Suppressor macrophage treated with lipopolysaccharide for 1 hour (primary cell): ENCODE data around the gene HTR2C.
"Not testable (repeated sequence)": the region's sequence is repeated elsewhere in the genome, so short reads cannot be mapped to it uniquely, and the experiment has no call there.

Experiments used
- DNase-seq, 3 donors: peaks; one replicate each; pipeline ENCODE4 v3.0.0-alpha.2; 2020 to 2022

HTR2C gene

GRCh38 chrX:114583646-114584374, at the start of gene HTR2C:
TSS of gene HTR2C (plus strand) at chrX:114584086. CDS start at chrX:114726937, 142,851 bp downstream.
- no peak for DNase-seq

GRCh38 chrX:114580336-114580735, 3.5 kb upstream of the HTR2C start:
- no peak for DNase-seq

GRCh38 chrX:114581528-114582263, 2.2 kb upstream of the HTR2C start:
- peak in 1 of 3 donors; percentile 19 for DNase-seq

GRCh38 chrX:114582264-114582632, 1.6 kb upstream of the HTR2C start:
- no peak for DNase-seq

DNA sequence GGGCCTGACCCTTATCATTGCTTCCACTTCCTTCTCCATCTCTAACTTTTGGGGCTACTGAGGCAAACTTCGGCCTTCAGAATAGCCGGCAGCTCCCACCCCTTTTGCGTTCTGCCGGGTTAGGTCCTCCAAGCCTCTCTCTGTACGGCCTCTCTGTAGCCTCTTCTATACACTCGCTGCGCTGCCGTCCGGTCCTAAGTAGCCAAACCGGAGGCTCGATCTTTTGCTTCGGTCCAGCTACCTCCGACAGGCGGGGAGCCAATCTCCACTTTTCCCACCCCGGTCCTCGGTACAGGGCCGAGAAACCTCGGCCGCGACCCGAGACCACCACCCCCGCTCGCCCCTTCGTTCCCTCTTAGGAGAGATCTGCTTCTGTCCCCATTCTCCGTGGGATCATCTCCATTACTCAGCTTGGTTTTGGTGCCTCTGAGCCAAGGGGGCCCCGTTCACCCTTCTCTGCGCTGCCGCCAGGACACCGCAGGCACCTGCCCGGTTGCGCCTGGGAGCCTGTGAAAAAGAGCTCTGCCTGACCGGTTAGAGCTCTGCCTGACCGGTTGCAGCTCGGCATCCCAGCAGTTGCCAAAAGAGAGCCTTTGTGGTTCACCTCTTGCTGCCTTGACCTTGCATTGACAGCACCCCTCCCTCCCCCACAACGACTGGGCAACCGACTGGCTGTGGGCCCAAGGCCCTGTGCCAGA, 1.0 kb upstream of the HTR2C start:
- no peak for DNase-seq

GRCh38 chrX:114584375-114584943, 573 bp downstream of the HTR2C start:
- peak in 1 of 3 donors; percentile 38 for DNase-seq

DNA sequence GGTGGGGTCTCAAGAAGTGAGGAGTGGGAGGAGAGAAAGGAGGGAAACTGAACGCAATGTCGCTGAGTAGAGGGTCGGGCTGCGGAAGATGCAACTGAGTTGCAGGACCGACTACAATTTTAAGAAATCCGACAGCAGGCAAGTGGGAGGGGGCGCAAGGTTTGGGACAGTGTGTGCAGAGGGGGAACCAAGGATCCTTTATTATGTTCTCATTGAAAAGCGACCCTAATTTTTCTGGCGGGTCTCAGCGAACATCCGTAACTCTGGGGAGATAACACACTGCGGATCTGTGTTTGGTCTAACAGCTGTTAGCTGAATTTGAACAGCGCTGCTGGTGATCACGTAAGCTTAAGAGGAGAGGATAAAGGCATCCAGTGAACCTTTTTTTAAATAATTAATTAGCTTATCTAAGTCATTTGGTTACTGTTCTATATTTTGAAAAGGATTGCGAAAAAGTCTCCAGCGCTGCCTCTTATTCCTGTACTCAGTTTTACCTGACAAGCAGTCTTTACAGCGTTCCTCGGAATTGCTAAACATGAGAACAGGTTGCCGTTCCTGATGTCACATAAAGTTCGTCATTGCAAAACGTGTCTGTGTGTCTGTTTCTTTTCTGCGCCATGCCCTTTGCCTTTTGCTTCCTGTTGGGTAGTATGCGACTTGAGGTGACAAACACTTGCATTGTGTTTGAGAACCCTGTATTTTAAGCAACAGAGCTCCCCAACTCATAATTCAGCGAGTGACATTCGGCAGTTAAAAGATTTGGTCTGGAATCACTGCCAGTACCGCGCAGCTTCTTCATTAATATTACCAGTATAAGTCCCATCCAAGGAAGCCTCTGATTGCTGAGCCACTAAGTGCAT, 1.3 kb downstream of the HTR2C start:
- no peak for DNase-seq

DNA sequence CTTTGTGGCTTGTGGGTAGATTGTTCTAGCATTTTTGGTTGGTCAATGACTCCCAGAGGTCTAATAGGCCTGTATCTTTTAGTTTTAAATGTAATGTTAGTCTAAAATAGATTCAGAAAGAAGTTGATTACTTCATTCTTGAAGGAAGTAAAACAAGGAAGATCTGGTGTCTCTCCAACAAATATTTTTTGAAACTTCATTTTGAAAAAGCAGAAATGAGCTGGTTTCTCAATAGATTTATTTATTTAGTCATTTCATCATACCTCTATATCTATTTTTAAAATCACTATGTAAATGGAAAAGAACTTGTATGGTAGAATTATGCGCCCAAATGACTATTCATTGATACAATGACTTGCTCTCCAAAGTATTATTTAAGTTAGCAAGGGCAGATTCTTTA, 7.2 kb downstream of the HTR2C start:
- peak in 2 of 3 donors; percentile 55 to 58 for DNase-seq

GRCh38 chrX:114599305-114599704, 15.4 kb downstream of the HTR2C start:
- DNase-seq, result peak in 2 of 3 donors; percentile 43 to 61

DNA sequence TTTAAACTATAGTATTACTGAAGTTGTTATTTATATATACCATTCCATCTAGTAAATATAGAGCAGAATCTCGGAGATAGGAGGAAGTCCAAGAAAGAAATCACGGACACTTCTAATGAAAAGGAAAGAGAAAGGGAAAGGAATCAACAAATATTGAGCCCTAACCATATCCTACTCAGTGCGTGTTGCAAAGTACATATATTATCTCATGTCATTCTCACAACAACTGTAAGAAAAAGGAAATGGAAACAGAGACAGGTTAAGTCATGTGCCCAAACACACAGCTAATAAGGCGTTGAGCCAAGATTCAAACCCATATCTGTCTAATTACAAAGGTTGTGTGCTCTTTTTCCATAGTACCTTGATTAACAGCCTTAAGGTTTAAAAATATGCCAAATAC, 16.0 kb downstream of the HTR2C start:
- DNase-seq, result peak; percentile 21 to 68 (median 52)

DNA sequence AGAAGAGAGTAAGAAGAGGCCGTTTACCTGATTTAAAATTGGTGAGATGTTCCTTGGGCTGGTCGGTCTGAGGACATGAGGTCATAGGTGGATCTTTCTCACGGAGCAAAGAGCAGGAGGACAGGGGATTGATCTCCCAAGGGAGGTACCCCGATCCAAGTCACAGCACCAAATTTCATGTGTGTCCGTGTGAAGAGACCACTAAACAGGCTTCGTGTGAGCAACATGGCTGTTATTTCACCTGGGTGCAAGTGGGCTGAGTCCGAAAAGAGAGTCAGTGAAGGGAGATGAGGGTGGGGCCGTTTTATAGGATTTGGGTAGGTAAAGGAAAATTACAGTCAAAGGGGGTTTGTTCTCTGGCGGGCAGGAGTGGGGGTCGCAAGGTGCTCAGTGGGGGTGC, 22.7 kb downstream of the HTR2C start:
- not testable (repeated sequence) for DNase-seq

DNA sequence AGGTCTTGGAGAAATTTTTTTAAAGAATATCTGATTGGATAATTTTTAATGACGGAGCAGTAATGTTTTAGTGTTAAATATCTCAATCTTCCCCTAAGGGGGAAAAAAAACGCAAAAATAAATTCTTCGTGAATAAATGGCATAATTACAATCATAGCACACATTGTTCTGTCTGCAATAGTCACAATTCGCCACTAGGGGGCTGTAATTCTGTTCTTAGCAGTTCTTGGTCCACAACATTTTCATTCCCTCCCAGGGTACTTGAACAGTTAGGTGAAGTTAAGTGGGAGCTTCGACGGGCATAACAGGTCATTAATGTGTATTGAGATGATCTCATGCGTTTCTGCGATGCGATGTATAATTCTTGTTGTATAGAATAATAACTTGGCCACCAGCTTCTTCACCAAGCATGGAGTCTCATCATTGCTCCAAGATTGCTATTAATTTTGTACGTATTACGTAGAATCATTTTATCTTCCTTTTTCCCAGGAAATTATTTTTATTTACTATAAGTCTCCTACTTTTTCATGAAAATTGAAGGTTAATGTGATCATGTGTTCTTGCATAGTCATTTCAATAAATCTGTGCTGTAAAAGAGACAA, 27.2 kb downstream of the HTR2C start:
- DNase-seq, result peak; percentile 46 to 52 (median 51)

DNA sequence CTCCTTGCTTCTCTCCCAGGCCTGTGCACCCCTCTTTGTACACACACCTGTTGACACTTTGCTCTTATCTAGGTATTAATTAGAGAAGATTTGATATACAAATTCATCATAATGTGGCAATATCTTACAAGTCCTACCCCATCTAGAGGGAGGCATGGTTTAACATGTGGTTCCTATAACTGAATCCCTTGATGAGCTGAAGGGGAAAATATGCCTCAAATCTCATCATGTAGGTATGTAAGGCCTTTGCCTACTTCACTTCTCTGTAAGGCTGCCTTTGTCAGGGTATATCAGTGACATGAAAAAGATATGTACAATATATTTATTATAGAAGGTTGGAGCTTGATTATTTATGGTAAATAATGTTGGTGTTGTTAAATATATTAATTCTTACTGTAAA, 31.9 kb downstream of the HTR2C start:
- DNase-seq, result no peak

- DNase-seq, result peak; percentile 1 to 34 (median 19)
These were observed 36.0 kb downstream of the HTR2C start for GRCh38 chrX:114619874-114620273.

GRCh38 chrX:114626323-114626722, 42.4 kb downstream of the HTR2C start:
- no peak for DNase-seq

GRCh38 chrX:114635986-114636385, 52.1 kb downstream of the HTR2C start:
- no peak for DNase-seq

DNA sequence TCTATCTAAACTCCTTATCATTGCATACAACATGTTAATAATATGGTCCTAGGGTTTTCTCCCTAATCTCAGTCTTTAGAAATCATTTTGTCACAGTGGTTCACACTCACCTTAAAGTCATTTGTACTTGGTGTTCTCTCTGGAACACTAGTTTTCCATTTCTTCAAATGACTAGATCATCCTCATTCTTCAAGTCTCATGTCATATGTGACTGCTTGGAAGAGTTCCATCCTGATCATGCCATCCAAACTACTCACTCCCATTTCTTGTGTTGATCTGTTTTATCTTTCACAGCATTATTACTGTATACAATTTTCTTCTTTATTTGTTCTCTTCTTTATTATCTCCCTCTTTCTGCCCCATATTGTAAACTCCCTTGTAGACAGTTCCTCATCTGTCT, 66.5 kb downstream of the HTR2C start:
- DNase-seq, result no peak

GRCh38 chrX:114675365-114675764, 91.5 kb downstream of the HTR2C start:
- no peak for DNase-seq

DNA sequence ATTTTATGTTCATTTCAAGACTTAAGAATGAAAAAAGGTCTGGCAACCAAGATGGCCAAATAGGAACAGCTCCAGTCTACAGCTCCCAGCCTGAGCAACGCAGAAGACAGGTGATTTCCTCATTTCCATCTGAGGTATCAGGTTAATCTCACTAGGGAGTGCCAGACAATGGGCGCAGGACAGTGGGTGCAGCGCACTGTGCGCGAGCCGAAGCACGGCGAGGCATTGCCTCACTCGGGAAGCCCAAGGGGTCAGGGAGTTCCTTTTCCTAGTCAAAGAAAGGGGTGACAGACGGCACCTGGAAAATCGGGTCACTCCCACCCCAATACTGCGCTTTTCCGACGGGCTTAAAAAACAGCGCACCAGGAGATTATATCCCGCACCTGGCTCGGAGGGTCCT, 116.6 kb downstream of the HTR2C start:
- DNase-seq, result not testable (repeated sequence)

- no peak for DNase-seq
These were observed 125.5 kb downstream of the HTR2C start for GRCh38 chrX:114709406-114709805.

DNA sequence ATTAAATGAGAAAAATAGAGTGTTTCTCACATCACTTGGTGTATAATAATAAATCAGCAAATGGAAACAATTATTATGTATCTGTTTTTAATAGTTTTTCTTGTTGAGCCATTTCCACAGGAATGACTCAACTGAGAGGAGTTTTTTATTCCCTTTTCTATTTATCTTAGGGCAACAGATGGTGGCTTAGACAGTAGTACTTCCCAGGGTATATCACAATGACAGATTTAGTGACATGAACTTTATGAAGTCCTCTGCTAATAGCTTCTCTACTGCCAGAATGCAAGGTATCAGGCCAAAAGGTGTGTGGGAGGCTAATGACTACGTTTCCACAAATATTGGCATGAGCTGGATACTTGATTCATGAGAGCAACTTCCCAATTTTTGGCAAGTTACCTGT, 126.7 kb downstream of the HTR2C start:
- no peak for DNase-seq

DNA sequence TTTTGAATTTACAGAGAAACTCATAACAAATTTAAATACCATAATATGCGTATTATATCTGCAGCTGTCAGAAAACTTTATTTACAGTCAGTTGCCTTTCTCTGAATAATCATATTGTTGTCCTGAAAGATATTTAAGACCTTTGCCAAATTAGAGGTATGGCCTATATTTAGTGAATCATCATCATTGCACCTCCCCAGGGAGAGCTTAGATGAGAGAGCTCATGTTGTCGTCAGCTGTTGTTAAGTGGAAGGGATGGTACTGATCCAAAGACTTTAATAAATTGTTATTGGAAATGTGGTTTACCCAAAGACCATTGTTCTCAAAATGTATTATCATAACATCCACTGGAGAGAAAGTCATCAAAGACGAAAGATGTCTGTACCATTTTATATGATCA, 128.6 kb downstream of the HTR2C start:
- DNase-seq, result no peak
